ENCODE measurements around the gene DDX52.
"Not testable (repeated sequence)": the region's sequence is repeated elsewhere in the genome, so short reads cannot be mapped to it uniquely, and the experiment has no call there.

DDX52 gene

DNA sequence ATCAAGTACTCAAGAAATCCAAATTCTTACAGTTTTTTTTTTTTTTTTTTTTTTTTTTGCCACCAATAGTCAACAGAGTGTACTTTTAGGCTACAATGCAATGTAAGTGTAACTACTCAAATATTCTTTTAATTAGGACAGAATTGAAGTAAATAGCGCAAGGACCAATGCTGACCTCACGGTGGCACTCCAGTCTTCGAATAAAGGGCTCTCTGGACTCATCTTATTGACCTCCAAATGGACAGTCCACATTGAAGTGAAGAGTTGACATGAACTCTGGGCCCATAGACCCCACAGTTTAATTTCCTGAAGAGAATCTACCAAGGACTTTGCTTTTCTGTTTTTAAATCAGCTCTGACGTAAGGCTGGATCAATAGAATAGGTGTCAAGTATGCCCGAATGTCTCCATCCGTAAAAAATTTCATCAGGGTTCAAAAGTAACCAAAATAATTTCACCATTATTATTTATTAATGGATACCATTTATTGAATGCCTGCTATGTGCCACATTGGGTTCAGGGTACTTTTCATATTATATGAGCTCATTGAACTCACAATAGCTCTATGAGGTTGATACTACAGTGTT lies 7.3 kb upstream of the DDX52 start:
- DNase-seq = no peak

GRCh38 chr17:37648555-37648954 lies 5.3 kb upstream of the DDX52 start:
- no peak for DNase-seq

DNA sequence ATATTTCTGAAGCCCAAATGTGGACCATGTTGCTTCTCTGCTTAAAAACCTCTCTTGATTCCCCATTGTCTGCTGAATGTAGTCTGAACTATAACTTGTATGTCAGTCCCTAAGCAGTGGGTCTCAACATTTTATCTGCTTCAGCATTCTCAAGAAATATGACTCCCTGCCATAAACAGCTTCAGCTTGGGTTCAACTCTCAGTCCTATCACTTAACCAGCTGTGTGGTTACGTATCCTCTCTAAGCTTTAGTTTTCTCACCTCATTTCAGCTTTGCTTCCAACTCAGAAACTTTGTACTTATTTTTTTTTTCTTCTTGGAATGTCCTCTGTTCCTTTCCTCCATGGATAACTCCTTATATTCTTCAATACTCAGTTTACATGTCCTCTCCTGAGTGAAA lies 4.6 kb upstream of the DDX52 start:
- DNase-seq = no peak

- DNase-seq = no peak
Measured at GRCh38 chr17:37643869-37644268, 623 bp upstream of the DDX52 start.

- DNase-seq = no peak
Measured at GRCh38 chr17:37642681-37643080, 565 bp downstream of the DDX52 start.

DNA sequence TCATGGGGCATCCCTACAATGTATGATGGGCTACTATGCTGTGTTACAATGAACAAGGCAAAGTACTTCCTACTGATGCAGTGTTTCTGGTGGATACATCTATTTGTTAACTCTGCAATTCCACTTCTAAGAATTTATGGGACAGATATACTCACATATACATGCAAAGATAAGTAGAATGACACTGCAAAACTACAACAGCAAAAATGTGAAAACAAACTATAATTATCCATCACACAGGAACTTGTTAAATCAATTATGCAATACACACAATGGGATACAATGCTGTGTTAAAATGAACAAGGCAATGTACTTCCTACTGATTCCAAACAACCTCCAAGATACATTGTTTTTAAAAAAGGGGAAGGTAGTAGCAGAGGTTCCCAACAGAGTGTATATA lies 3.2 kb downstream of the DDX52 start:
- no peak for DNase-seq

DNA sequence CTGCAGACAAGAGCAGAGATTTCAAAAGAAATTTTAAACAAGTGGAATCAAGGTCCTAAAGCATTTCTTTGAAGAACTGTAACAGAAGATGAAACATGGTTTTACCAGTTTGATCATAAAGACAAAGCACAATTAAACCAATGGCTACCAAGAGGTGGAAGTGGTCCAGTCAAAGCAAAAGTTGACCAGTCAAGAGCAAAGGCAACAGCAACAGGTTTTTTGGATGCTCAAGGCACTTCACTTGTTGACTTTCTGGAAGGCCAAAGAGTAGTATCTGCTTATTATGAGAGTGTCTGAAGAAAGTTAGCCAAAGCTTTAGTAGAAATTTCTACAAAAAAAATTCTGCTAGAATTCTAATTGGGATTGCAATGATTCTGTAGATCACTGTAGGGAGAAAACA lies 5.3 kb downstream of the DDX52 start:
- DNase-seq = no peak

GRCh38 chr17:37616430-37616829 lies 26.8 kb downstream of the DDX52 start:
- DNase-seq = not testable (repeated sequence)

GRCh38 chr17:37614823-37615222 lies 28.4 kb downstream of the DDX52 start:
- no peak for DNase-seq

GRCh38 chr17:37614391-37614790 lies 28.9 kb downstream of the DDX52 start:
- DNase-seq = no peak

GRCh38 chr17:37610971-37611370 lies 32.3 kb downstream of the DDX52 start:
- no peak for DNase-seq

DNA sequence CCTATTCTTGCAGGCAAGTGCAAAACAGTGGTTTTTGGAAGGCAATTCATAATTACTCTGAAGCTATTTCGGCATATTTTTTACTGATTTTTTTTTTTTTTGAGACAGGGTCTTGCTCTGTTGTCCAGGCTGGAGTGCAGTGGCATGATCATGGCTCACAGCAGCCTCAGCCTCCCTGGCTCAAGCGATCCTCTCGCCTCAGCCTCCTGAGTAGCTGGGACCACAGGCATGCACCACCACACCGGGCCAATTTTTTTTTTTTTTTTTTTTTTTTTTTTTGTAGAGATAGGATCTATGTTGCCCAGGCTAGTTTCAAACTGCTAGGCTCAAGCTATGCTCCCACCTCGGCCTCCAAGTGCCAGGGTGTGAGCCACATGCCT lies 33.2 kb downstream of the DDX52 start:
- not testable (repeated sequence) for DNase-seq

- peak; percentile 86 to 90 for DNase-seq
Measured at GRCh38 chr17:37609170-37610040, 33.8 kb downstream of the DDX52 start, which contains the start of gene SYNRG. SYNRG (minus strand) TSS chr17:37609418; CDS start chr17:37609355, 63 bp downstream.

DNA sequence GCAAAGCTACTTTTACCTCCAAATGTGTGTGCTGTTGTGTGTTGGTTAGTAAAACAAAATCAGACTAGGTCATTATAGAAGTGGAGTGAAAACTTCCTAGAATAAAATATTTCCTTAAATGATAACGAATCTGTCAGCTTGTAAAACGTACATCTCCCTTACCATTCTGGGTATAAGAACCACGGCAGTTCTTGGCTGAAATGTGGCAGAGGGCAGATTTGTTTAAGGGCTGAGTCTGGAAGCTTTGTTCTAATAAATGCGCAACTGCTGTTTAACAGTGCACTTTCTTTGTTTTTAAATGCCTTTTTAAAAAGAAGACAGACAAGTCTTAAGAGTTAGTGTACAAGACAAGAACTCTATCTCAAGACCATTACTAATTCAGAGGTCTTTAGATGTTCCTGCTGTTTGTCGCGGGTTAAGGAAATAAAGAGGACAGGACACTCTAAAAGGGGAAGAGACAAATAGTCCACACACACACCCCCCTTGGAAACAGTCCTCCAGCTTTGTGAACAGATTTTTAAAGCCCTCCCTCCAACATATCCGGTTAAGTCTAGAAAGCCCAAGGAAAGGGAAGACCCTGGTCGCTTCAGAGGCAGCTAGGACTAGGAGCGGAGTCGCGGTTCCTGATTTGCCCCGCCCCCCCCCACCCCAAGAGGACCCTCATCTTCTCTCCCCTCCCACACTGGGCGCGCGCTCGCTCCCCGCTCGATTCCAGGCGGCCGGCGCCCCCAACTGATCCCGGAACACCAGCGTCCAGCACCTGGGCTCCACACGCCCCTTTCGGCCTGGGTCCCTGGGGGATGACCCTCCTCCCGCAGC lies 34.7 kb downstream of the DDX52 start:
- DNase-seq = no peak

- no peak for DNase-seq
Measured at GRCh38 chr17:37607637-37608331, 35.5 kb downstream of the DDX52 start.

DNA sequence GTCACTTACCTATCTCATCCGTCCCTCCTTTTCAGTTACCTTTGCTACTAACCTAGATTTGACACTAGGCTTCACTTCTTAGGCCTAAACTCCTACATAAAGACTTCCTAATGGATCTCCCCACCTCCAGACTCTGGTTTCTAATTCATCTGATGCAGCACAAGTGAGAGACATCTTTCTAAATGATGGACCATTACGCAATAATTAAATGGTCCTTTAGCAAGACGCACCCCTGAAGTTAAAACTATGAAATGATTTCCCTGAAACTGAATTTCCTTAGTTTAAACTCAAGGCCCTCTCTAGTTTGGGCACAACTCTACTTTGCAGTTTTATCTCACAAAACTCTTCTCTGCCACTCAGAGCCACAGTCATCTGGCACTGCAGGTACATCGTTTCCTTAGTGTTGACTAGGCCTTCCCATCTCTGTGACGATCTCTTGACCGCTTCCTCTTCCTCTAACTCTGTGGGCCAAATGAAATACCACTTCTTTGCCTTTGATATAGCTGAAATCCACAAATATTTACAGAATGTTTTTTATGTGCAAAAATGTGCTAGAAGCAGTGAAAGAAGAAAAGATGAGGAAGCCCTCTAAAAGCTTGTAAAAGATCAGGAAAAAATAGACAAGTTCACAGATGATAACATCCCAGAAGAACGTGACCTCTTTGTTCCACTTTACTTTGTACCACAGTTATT lies 37.3 kb downstream of the DDX52 start:
- DNase-seq = peak in 1 of 2 experiments; percentile 9

DNA sequence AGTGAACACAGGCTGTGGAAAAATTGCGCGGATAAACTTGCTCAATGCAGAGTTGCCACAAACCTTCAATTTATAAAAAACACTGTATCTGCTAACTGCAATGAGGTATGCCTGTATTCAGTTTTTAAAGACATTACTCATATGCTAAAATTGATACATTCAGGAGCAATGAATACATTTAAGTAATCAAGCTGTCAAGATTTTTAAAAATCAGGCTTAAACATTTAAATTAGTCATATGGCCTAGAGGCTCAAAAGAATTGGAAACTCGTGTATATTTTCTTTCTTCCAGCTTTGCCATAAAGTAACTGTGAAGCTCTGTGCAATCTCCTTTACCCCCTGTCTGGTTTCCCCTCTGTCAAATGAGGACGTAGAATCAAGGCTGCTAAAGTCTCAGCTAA lies 38.2 kb downstream of the DDX52 start:
- DNase-seq = no peak

GRCh38 chr17:37604556-37604955 lies 38.7 kb downstream of the DDX52 start:
- DNase-seq = no peak

- no peak for DNase-seq
Measured at GRCh38 chr17:37598145-37598544, 45.1 kb downstream of the DDX52 start.

GRCh38 chr17:37592291-37592690 lies 51.0 kb downstream of the DDX52 start:
- DNase-seq = no peak

DNA sequence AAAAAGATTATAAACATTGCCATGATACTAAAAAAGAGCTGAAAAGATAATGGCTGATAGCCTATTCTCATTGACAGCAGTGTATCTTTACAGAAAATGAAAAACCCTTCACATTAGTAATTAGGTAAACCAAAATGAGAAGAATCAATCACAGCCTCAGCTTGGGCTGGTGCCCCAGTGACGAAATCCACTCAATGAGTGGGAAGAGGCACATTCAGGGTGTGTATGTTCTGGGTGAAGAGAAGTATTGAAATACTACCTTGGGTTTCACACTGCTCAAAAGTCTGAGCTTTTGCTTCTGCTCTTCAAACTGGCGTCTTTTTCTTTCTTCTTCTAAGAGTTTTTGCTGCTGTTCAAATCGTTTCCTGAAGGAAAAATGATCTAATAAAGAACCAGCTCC lies 58.2 kb downstream of the DDX52 start:
- no peak for DNase-seq

- DNase-seq = no peak
Measured at GRCh38 chr17:37576281-37576680, 67.0 kb downstream of the DDX52 start.
